AG10803 (cell line): ENCODE results near the gene MAGEA9B.
"Not testable (repeated sequence)": the region's sequence is repeated elsewhere in the genome, so short reads cannot be mapped to it uniquely, and the experiment has no call there.

Experiments
- DNase-seq: peaks from one replicate; pipeline ENCODE4 v3.0.0; 2010; ENCODE audit warnings: low read depth
- H3K4me3 ChIP-seq: 2 replicates; pipeline ENCODE4 v1.5.1; 2011; ENCODE audit warnings: mild to moderate bottlenecking, low read length, control low read depth

Gene MAGEA9B

DNA sequence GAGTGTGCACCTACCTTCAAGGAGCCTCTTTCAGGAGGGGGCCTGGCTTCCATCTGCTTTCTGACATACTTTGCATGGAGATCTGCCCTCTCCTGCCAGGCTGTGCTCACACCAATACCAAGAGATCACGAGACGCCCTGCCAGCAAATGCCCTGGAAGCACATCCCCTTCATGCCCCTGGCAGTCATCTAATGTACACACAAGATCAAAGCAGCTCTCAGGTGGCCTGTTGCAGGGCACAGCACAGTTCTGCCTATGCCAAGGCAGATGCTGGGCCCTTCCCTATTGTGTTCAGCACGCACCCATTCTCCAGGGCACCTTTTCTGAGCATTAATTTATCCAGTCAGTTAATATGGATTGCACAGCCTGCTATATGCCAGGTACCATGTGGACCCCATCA, 54.4 kb downstream of the MAGEA9B start:
- not testable (repeated sequence) for H3K4me3 ChIP-seq, DNase-seq
